ENCODE data around the gene DNAJC5. TPM values are rescaled to one million over a fixed set of nuclear protein-coding genes. Genes with fewer than 3 reads are reported as not detected.

The DNAJC5 gene
- total and polyA plus RNA-seq, 9 of the 15 experiments (the other 6 are each of a cell fraction or from before 2014, with no cell fraction given) = 0.95 to 42.8 (median 23.4) TPM

- Histone ChIP-seq H2AFZ (ENCODE audit: low read depth, low read length) (no peak overlapping the region), H3K27me3 (ENCODE audit: control insufficient read depth in 2 of 2, insufficient read depth in 2 of 2, low read length in 2 of 2) (no peaks in the 10 kb centered on the region), H3K9me1 (ENCODE audit: control insufficient read depth, insufficient read depth, low read length) (peaks cover 5% of the 10 kb centered on the region), H3K79me2 (ENCODE audit: control insufficient read depth, insufficient read depth, low read length) (peaks cover 7% of the 10 kb centered on the region), H3K36me3 (ENCODE audit: control insufficient read depth, insufficient read depth, low read length) (peaks cover 76% of the 10 kb centered on the region; the same call in 2 of the 3 replicates), H3K4me3 (no peak overlapping the region), H3K9me3 (replicated peaks; ENCODE audit: control insufficient read depth, insufficient read depth, low read depth, low read length) (no peaks in the 10 kb centered on the region; the same call in 1 of the 2 replicates), H3K27ac (ENCODE audit: extremely low read depth, low read depth, low read length) (no peak overlapping the region), H4K20me1 (replicated peaks; ENCODE audit: control insufficient read depth, insufficient read depth, low read length) (peaks cover 16% of the 10 kb centered on the region), H3K9ac (ENCODE audit: insufficient read depth in 1 of 2, low read depth in 2 of 2, low read length in 2 of 2) (no peak overlapping the region), H3K4me1 (replicated peaks in 1 of 2; ENCODE audit: control insufficient read depth in 2 of 2, insufficient read depth in 2 of 2, low read length in 2 of 2) (peaks cover 8 to 64% of the 10 kb centered on the region in 2 experiments; a peak in 3 of 5 replicates), H3K4me2 (ENCODE audit: insufficient read depth, low read length) (no peak overlapping the region)
- intact Hi-C loops (cut with micrococcal nuclease) = no loop called here
- no peak for FAIRE-seq
- no TSS peak for BruUV-seq (replicated peaks)
- ATAC-seq = no peak
- ChIA-PET CTCF (ENCODE audit: low intra/inter-chr PET ratio) (no interaction called here), POLR2A (interaction anchor here (0.5 kb wide), 1 partner anchor 465 kb away, joined by 3 read pairs; no protein-coding TSS in a partner anchor)
- TF ChIP-seq POLR2G (IDR thresholded peaks at IDR 0.05; ENCODE audit: low read depth, low read length) (peak; percentile 67), FIP1L1 (IDR thresholded peaks at IDR 0.05; ENCODE audit: low read depth, low read length, poor library complexity, severe bottlenecking) (peak; percentile 39), SIN3A (IDR thresholded peaks at IDR 0.05; ENCODE audit: borderline replicate concordance in 2 of 2, control insufficient read depth in 1 of 2, low read depth in 2 of 2, low read length in 2 of 2) (0 out of 4 replicates have a peak, but pooled peaks of 1 of the 2 experiments have one; percentile 33), POLR2A (conservative IDR thresholded peaks at IDR 0.05) (0 out of 2 replicates have a peak, but pooled peaks have one; percentile 27), ILK (tag; IDR thresholded peaks at IDR 0.05; ENCODE audit: borderline replicate concordance, low read depth) (no peak), NR2F6 (CRISPR knock-in tag; IDR thresholded peaks at IDR 0.05) (no peak), SP1 (CRISPR knock-in tag; IDR thresholded peaks at IDR 0.05) (0 out of 2 replicates have a peak, but pooled peaks have one; percentile 12), RBM22 (IDR thresholded peaks at IDR 0.05; ENCODE audit: low read depth, low read length, poor library complexity, severe bottlenecking) (peak; percentile 92), SP2 (IDR thresholded peaks at IDR 0.05; ENCODE audit: extremely low read depth, low read depth, low read length, poor library complexity, severe bottlenecking) (no peak)
- in situ Hi-C loops (cut with MboI) = no loop called here
- no peak for DNase-seq (ENCODE audit: extremely low read depth in 1 of 4, low spot score in 3 of 4)
- WGBS (ENCODE audit: insufficient coverage, low coverage, missing lambda C conversion rate) = 90% methylated on average over 11 of the region's 33 CpGs
Measured at GRCh38 chr20:63939061-63939935, 44.4 kb downstream of the DNAJC5 start.
